CD1c-positive myeloid dendritic cell (primary cell): Measurements from ENCODE around the gene TMEM218.

Experiments
- DNase-seq: peaks from one replicate; pipeline ENCODE4 v3.0.0-alpha.2; 2016; ENCODE audit errors: extremely low spot score

TMEM218 gene

DNA sequence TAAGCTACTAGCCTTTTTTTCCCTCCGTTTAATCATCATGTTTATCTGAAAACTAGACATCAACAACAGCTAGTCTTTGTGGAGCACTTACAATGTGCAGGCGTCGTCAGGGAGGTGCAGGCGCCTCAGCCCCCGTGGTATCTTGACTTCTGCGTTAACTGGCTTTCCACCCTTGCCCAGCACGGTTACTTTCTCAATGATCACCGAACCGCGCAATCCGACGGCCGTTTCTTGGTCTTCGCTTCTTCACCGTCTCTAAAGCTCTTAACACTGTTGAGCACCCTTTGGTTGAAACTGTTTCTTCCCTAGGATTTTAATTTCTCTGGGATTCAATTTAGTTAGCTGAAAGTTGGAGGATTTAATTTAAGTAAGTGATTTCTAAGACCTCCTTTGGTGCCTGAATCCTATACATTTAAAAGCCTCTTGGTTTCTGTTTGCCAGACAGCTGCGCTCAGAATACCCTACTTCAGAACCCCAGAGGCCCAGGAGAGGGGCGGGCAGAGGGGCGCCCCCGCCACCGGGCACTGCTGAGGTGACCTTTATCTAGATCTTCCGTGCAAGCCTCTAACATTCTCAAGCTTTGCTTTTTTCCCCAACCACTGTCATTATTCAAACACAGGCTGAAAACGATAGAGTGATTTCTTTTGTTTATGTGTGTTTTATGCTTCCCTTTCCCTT lies 18.0 kb upstream of the TMEM218 start:
- DNase-seq, result no peak

- no peak for DNase-seq
These were observed 17.0 kb upstream of the TMEM218 start for GRCh38 chr11:125128450-125128849.

- DNase-seq, result peak; percentile 43
These were observed 13.2 kb upstream of the TMEM218 start for GRCh38 chr11:125124618-125124992.

- DNase-seq, result peak; percentile 59
These were observed 12.7 kb upstream of the TMEM218 start for GRCh38 chr11:125123947-125124617.

DNA sequence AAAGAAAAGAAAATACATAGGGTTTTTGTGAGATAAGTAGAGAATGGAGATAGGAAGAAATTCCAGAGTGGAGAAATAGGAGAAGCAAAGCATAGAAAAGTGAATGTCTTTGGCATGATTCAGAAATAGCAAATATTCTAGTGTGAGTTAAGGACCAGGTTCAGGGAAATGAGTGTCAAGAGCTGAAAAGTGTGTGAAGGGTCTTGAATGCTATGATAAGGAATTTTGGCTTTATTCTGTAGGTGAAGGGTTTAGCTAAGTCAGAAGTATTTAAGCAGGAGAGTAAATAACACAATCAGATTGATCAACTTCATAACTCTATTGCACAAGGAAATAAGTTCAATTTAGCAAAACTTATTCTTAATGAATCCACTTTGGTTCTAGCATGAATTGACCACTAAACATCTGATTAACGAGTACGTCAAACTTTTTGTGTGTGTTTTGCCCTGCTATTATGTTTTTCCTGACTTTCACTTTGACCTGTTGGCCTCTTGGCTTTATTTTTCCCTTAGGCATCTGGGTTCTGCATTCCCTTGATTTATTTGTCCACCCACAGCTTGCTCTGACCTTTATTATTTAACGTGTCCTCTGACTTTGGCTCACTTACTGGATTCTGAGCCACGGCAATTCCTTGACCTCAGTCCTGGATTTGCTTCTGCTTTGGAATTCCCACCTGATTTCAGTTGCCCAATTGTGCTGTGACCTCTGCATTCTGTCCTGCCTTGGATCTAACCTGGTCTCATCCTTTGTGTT lies 11.9 kb upstream of the TMEM218 start:
- DNase-seq, result no peak

DNA sequence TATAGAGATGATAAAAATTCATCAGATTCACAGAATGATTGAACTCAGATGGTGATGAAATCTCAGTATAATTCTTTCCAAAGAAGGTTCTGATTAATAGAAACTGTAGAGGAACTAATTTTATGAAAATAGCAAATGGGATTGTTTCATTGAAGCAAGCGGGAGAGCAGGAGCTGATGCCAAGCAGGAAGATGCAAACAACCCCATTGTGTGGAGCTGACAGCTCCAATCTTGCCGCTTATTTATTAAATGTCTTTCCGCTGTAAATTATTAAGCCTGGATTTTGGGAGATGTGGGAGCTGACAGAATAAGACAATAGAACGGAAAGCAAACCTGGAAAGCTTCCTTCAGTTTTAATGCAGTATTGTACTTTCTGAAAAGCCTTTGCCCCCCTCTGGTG lies 6.0 kb upstream of the TMEM218 start:
- DNase-seq, result no peak

DNA sequence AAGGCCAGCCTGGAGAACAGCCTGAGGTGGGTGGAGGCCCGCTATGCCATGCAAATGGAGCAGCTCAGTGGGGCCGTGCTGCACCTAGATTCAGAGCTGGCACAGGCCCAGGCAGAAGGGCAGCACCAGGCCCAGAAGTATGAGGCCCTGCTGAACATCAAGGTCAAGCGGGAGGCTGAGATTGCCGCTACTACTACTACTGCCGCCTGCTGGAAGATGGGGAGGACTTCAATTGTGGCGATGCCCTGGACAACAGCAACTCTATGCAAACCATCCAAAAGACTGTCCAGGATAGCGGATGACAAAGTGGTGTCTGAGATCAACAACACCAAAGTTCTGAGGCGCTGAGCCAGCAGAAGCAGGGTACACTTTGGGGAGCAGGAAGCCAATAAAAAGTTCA lies 3.1 kb upstream of the TMEM218 start:
- no peak for DNase-seq

DNA sequence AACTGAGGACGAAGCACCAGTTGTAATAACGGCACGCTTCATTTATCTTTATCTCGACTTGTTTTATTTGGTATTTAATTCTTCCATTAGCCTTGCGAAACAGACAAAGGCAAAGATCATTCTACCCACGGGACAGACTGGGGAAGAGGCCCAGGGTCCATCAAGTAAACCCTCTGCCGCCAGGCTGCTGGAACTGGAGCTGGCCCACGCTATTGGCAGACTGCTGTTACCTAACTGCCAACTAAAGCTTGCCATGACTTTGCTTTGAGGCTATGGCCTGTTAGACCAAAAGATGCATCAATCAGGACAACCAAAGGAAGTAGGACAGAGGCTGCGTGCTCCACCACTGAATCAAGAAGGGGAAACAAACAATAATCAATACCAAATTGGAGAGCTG lies 780 bp upstream of the TMEM218 start:
- DNase-seq, result no peak

- DNase-seq, result peak; percentile 3
These were observed 454 bp downstream of the TMEM218 start for GRCh38 chr11:125111001-125111342.

- DNase-seq, result no peak
These were observed 920 bp downstream of the TMEM218 start for GRCh38 chr11:125110506-125110905.

GRCh38 chr11:125108469-125108868 lies 3.0 kb downstream of the TMEM218 start:
- no peak for DNase-seq

DNA sequence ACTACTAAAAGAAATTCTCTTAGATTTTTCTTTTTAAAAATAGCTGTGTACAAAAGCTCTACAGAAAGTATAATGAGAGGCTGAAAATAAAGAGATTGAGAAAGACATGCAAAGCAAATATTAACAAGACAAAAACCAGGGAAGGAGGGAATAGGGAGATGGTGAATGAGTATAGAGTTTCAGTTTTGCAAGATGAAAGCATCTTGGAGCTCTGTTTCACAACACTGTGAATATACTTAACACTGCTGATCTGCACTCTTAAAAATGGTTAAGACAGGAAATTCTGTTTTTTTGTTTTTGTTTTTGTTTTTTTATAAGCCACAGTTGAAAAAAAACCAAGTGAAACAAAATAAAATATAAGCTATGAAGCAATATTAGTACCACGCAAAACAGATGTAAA lies 5.5 kb downstream of the TMEM218 start:
- DNase-seq, result no peak

DNA sequence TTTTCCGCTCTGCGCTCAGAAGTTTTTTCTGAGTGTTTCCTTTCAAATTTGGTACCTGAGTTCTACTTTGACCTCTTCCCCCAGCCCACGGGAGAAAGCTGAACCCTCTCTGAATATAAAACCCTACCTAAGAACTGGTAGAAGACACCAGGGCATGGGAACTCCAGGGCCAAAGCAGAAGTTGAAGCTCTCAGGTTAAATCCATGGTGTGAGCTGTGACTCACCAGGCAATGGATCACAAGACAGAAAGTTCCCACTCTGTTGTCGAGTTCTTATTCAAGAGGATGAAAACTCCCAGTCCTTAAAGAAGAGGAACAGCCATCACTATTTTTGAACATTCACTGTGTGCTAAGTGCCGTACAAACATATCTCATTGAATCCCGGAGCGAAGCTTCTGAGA lies 8.9 kb downstream of the TMEM218 start:
- DNase-seq, result peak; percentile 78

- DNase-seq, result no peak
These were observed 9.4 kb downstream of the TMEM218 start for GRCh38 chr11:125102025-125102424.

GRCh38 chr11:125101596-125101995 lies 9.8 kb downstream of the TMEM218 start:
- no peak for DNase-seq

DNA sequence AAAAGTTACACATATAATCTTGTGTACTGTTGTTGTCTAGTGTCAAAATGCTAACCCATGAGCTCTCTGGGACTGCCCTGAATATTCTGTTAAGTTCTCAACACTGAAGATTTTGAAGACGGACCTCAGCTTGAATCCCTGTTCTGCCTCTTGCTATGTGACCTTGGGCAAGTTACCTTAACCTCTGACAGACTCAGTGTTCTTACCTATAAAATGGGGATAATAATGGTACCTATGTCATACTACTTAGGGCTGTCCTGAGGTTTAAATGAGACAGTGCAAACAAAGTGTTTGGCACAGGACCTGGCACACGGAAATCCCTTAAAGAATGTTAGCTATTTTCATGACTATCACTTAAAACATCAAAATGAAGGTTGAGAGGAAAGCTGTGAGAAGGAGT lies 11.3 kb downstream of the TMEM218 start:
- DNase-seq, result no peak

DNA sequence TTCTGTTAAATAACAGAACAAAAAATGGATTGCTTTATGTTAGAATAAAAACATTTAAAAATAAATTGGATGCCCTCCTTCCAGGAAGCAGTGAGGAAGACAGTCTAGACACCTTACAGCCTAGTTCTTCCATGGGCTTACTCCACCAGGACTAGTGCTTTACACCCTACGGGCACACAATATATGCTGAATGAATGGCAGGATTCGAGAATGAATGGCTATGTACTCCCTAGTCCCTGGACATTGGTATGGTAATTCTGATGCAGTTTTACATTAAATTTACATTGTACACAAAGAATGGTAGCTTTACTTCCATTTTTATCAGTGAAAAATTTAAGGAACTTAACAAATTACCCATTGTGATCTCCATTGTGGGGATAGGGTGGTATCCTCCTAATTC lies 16.7 kb downstream of the TMEM218 start:
- DNase-seq, result no peak

GRCh38 chr11:125093502-125093901 lies 17.9 kb downstream of the TMEM218 start:
- no peak for DNase-seq

DNA sequence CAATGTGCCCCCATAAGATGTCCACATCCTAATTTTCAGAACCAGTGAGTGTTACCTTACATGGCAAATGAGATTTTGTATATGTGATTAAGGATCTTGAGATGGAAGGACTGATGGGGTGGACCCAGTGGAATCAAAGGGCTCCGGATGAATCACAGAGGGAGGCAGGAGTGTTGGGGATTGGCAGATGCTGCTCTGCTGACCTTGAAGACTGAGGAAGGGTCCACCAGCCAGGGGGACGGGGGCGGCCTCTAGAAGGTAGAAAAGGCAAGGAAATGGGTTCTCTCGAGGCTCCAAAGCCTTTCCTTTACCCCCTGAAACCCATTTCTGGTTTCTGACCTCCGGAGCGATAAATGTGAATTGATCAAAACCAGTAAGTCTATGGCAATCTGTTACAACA lies 18.8 kb downstream of the TMEM218 start:
- DNase-seq, result no peak

- DNase-seq, result no peak
These were observed 19.4 kb downstream of the TMEM218 start for GRCh38 chr11:125091877-125092664.

- DNase-seq, result no peak
These were observed 20.1 kb downstream of the TMEM218 start for GRCh38 chr11:125091247-125091876.

DNA sequence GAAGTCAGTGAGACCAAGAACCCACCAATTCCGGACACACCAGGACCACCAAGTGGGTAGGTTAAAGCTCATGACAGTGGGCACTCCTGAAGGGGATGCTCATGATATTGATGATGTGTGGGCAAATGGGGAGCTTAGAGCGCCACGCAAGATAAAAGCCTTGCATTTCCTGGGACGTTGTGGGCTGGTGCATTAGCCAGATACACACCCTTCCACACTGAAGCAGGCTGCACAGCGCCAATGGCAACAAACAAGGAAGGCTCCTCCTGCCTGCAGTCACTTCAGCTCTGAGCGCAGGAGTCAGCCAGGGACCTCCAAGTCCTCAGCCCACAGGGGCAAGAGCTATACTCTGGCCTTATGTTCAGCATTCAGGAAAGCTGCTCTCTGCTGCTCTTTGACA lies 20.6 kb downstream of the TMEM218 start:
- DNase-seq, result no peak
